Measurements from ENCODE around the gene ATP8A2.
"Not testable (repeated sequence)": the region's sequence is repeated elsewhere in the genome, so short reads cannot be mapped to it uniquely, and the experiment has no call there.

The ATP8A2 gene

DNA sequence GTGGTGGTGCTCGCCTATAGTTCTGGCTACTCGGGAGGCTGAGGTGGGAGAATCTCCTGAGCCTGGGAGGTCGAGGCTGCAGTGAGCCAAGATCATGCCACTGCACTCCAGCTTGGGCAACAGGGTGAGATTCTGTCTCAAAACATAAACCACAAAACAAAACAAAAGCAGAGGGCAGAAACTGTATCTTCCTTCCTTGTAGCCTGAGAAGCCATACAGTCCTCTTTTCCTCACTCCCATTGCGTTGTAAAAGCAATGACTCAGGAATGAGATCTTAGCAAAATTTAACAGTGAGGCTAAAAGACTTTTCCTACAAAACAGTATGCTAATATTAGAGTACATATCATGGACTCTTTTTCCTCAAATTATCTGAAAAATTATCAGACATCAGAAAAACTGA, 549.2 kb downstream of the ATP8A2 start:
- no peak for DNase-seq (ENCODE audit: low spot score)

DNA sequence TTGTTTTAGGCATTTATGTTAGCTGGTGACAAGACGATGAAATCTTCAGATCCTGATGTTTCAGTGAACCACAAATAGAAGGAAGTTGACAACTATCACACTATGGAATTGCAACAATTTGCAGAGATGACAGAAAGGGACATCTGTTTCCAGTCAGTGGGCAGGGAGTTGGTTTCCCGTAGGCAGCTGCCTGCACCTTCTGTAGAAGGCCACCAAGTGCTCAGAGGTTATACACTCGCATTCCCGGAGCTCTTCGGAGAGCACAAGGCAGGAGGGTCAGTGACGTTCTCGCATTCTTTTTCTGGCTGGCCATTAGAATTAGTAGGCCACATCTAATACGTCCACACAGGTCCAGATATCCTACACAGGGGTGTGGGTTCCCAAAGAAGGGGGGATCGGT, 550.6 kb downstream of the ATP8A2 start:
- DNase-seq (ENCODE audit: low spot score) = no peak

GRCh38 chr13:25923217-25924085, 551.7 kb downstream of the ATP8A2 start:
- DNase-seq (ENCODE audit: low spot score) = no peak

GRCh38 chr13:25927363-25927762, 555.6 kb downstream of the ATP8A2 start:
- no peak for DNase-seq (ENCODE audit: low spot score)

DNA sequence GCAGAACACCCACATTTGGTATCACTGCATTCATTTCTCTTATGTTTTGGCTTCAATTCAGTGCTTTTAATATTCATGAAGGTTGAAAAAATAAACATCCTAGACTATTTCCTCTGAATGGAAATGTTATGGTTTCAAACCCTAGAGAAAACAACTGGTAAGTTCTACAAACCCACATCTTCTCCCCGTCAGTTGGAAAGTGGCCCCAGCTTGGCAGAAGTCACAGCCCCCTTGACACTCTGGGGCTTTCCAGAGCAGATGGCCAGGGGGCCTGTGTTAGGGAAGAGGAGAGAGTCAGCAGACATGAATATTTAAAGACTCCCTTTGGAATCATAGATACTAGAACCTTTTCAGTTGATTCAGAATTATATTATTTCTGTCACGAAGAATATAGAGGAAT, 556.2 kb downstream of the ATP8A2 start:
- no peak for DNase-seq (ENCODE audit: low spot score)

DNA sequence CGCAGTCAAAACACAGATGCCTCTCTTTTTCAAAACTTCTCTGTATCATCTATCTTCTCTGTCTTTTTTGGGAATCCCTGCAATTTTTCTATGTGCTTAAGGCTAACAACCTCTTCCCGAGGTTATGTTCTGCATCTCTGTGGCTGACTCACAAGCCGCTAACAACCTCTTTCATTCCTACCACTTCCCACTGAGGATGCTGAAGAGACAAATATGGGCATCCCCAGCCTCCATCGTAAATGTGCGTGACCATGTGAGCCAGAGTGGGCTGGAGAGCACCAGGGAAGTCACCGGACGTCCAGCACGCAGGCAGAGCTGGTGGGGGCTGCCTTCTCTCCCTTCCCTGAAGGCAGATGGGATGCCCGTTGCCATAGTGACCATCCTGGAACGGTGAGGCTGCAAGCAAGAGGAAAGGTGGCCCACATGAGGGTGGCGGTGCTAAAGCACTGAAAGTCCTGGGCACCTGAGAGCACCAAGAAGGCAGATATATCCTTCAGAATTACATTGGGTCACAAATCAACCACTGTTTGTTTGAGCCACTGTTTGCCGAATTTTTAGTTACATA, 557.2 kb downstream of the ATP8A2 start:
- DNase-seq (ENCODE audit: low spot score) = no peak

DNA sequence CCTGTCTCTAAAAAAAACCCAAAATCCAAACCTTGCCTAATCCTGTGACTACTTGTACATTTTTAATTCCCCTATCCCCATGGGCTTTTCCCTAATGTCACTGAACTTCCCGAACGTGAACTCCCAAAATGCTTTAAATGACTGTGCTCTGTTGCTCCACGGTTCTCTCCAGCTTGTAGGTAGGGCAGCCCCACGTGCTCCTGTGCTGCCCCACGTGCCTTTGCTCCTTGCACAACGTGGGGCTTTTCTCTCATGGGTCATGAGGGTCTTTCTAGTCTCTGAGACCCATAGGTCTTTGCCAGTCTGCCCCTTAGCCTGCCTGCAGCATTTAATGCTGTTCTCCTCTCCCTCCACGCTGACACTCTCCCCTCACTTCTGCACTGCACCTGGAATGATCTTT, 558.0 kb downstream of the ATP8A2 start:
- no peak for DNase-seq (ENCODE audit: low spot score)

DNA sequence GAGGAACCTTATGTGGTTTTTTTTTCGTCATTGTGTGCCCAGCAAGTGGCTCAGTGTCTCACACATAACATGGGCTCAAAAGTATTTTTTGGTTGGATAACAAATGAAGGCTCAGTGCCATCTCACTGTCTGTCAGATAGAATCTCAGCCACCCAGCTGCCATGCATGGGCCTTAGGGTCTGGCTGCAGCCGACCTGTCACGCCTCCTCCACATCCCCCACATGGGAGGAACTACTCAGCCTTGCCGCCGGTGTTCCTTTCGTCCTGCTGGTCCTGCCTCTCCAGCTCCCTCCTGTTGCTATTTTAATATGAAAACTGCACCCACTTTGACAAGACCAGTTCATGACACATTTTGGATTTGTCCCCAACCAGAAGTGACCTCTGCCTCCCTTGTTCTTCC, 558.9 kb downstream of the ATP8A2 start:
- DNase-seq (ENCODE audit: low spot score) = no peak

GRCh38 chr13:25932365-25932764, 560.6 kb downstream of the ATP8A2 start:
- no peak for DNase-seq (ENCODE audit: low spot score)

DNA sequence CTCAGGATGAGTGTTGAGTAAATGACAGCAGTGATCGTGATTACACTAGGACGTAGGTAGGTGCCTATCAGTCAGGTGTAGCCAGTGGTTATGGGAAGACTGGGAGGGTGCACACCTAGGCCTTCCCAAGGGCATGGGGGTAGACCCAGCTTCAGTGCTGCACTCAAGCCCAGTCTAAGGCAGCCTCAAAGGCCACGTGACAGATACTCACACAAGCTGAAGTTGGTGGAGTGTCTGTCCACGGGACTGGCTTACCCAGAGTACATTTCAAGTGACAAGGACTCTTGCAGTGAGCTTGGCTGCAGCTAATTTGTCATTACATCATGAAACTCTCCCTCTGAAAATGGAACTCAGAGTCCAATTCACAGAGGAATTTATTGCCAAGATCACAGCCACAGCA, 561.7 kb downstream of the ATP8A2 start:
- no peak for DNase-seq (ENCODE audit: low spot score)

DNA sequence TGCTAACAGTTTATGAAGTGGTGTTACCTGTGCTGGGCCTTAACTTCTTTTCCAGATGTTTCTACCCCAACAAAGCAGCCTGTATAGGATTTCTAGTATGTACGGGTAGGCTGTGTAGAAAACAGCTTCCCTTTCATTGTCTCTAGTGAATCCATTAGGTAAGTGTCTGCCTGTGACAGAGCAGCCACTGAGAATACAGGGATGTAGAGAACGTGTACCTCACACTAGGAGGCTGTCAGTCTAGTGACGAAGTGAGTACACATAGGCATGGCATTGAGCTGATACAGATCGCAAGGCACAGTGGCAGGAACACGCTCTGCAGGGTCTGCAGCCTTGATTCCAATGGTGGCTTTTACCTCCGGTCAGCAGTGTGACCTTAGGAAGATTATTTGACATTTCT, 562.4 kb downstream of the ATP8A2 start:
- no peak for DNase-seq (ENCODE audit: low spot score)

- DNase-seq (ENCODE audit: low spot score) = no peak
These were observed 568.4 kb downstream of the ATP8A2 start for GRCh38 chr13:25939961-25940687.

GRCh38 chr13:25943081-25943480, 571.3 kb downstream of the ATP8A2 start:
- no peak for DNase-seq (ENCODE audit: low spot score)

DNA sequence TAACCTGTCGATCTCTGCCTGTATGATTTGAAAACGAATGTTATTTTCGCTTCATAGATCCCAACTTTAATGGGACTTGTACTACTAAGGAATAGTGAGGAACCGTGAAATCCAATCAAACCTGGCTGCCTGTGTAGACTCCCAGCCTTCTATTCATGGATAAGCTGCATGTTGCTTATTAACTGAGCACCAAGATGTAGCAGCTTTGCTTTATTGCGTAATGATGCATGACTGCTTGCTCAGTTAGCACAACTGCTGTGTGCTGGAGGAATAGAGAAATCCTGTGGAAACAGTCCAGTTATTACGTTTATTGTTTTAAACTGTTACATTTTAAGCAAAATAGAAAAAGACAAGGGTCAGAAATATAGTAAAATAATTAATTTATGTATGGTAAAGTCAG, 571.9 kb downstream of the ATP8A2 start:
- peak; percentile 37 for DNase-seq (ENCODE audit: low spot score)

GRCh38 chr13:25945596-25945995, 573.8 kb downstream of the ATP8A2 start:
- no peak for DNase-seq (ENCODE audit: low spot score)

GRCh38 chr13:25946321-25946720, 574.5 kb downstream of the ATP8A2 start:
- no peak for DNase-seq (ENCODE audit: low spot score)

GRCh38 chr13:25948910-25949309, 577.1 kb downstream of the ATP8A2 start:
- DNase-seq (ENCODE audit: low spot score) = no peak

DNA sequence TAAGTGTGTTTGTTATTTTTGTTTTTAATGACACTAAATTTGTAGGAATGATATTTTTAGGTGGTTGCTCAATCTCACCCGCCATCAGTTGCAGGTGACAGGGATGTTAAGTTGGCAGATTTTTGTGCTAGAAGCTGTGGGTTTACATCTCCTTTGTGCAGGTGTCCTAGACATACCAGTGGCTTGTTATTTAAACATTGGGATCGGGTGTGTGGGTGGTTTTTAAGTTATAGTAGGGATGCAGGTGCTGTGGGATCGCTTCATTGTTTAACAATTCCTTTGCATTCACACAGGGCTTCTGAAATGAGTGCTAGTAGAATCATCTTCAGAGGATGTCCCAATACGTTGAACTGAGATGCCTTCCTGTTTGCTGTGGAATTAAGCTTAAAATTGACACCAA, 580.1 kb downstream of the ATP8A2 start:
- no peak for DNase-seq (ENCODE audit: low spot score)

- not testable (repeated sequence) for DNase-seq (ENCODE audit: low spot score)
These were observed 582.3 kb downstream of the ATP8A2 start for GRCh38 chr13:25954080-25954479.

DNA sequence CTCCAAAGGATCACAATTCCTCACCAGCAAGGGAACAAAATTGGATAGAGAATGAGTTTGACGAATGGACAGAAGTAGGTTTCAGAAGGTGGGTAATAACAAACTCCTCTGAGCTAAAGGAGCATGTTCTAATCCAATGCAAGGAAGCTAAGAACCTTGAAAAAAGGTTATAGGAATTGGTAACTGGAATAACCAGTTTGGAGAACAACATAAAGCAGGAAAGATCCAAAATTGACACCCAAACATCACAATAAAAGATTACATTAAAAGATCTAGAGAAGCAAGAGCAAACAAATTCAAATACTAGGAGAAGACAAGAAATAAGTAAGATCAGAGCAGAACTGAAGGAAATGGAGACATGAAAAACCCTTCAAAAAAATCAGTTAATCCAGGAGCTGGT, 583.2 kb downstream of the ATP8A2 start:
- DNase-seq (ENCODE audit: low spot score) = not testable (repeated sequence)

DNA sequence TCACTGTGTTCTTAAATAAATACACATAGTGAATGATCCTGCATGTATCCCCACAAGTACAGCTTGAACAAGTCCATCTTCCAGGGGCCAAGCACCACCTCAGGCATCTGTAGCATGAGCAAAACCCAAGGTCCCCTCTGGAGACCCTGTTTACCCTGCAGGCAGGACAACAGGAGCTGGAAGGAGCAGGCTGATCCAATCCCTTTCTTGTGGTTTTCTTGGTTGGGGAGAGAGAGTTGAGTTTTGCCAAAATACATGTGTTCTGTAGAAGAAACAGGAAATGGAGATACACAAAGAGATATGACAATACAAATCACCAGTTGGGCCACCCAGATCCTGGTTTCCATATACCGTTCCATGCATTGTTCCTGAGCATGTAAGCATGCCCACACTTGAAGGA, 587.2 kb downstream of the ATP8A2 start:
- no peak for DNase-seq (ENCODE audit: low spot score)

- no peak for DNase-seq (ENCODE audit: low spot score)
These were observed 589.5 kb downstream of the ATP8A2 start for GRCh38 chr13:25961294-25961693.

DNA sequence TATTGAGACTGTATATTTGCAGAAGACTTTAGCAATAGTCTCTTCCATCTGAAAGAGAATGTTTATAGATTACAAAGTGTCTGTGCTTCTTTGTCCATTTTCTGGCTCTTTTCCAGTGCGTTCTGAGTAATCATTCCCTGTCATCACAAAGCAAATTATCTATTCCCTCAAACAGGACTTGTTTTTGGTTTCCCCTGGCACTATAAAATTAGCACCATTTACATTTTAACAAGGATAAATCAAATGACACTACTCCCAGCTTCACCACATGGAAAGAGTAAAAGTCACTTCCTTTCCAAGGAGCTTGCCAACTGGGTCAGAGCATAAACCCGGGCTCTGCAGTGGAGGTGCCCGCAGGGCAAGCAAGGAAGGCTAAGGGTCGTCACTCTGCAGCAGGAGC, 591.9 kb downstream of the ATP8A2 start:
- no peak for DNase-seq (ENCODE audit: low spot score)
